Measurements from ENCODE around the gene ARID1B.

Gene ARID1B

GRCh38 chr6:156897907-156898531 lies 120.8 kb downstream of the ARID1B start:
- no peaks in the 10 kb centered on the region for H3K36me3 ChIP-seq (ENCODE audit: low read depth)
- ATAC-seq (ENCODE audit: low read depth): no peak
- no peaks in the 10 kb centered on the region for H3K27me3 ChIP-seq (ENCODE audit: insufficient read depth, poor library complexity, severe bottlenecking)
- TF ChIP-seq, protein P1, sequence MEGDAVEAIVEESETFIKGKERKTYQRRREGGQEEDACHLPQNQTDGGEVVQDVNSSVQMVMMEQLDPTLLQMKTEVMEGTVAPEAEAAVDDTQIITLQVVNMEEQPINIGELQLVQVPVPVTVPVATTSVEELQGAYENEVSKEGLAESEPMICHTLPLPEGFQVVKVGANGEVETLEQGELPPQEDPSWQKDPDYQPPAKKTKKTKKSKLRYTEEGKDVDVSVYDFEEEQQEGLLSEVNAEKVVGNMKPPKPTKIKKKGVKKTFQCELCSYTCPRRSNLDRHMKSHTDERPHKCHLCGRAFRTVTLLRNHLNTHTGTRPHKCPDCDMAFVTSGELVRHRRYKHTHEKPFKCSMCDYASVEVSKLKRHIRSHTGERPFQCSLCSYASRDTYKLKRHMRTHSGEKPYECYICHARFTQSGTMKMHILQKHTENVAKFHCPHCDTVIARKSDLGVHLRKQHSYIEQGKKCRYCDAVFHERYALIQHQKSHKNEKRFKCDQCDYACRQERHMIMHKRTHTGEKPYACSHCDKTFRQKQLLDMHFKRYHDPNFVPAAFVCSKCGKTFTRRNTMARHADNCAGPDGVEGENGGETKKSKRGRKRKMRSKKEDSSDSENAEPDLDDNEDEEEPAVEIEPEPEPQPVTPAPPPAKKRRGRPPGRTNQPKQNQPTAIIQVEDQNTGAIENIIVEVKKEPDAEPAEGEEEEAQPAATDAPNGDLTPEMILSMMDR (IDR thresholded peaks at IDR 0.05; ENCODE audit: poor library complexity, severe bottlenecking): no peak
- H3K27ac ChIP-seq (ENCODE audit: poor library complexity, severe bottlenecking): no peak overlapping the region
- no peak for DNase-seq (ENCODE audit: low spot score)
- H3K4me1 ChIP-seq (ENCODE audit: insufficient read depth, poor library complexity, severe bottlenecking): no peaks in the 10 kb centered on the region
- no peak overlapping the region for H3K4me3 ChIP-seq (ENCODE audit: severe bottlenecking)
- no peaks in the 10 kb centered on the region for H3K9me3 ChIP-seq (ENCODE audit: severe bottlenecking)

GRCh38 chr6:156899071-156899470 lies 121.9 kb downstream of the ARID1B start:
- no peaks in the 10 kb centered on the region for H3K4me1 ChIP-seq (ENCODE audit: insufficient read depth, poor library complexity, severe bottlenecking)

GRCh38 chr6:156899532-156900135 lies 122.5 kb downstream of the ARID1B start:
- Histone ChIP-seq H3K27ac (ENCODE audit: poor library complexity, severe bottlenecking) (no peak overlapping the region), H3K9me3 (ENCODE audit: severe bottlenecking) (no peaks in the 10 kb centered on the region), H3K27me3 (ENCODE audit: insufficient read depth, poor library complexity, severe bottlenecking) (no peaks in the 10 kb centered on the region), H3K36me3 (ENCODE audit: low read depth) (0 out of 2 replicates have a peak, but pooled peaks cover 8% of the 10 kb centered on the region), H3K4me3 (ENCODE audit: severe bottlenecking) (no peak overlapping the region), H3K4me1 (ENCODE audit: insufficient read depth, poor library complexity, severe bottlenecking) (no peaks in the 10 kb centered on the region)
- ATAC-seq (ENCODE audit: low read depth) (no peak), DNase-seq (ENCODE audit: low spot score) (no peak)
- TF ChIP-seq, protein P1 (IDR thresholded peaks at IDR 0.05; ENCODE audit: poor library complexity, severe bottlenecking): no peak

More at GRCh38 chr6:156899071-156899470, 121.9 kb downstream of the ARID1B start:
- no peak for ATAC-seq (ENCODE audit: low read depth)
- no peaks in the 10 kb centered on the region for H3K27me3 ChIP-seq (ENCODE audit: insufficient read depth, poor library complexity, severe bottlenecking)
- H3K27ac ChIP-seq (ENCODE audit: poor library complexity, severe bottlenecking): no peak overlapping the region
- H3K9me3 ChIP-seq (ENCODE audit: severe bottlenecking): no peaks in the 10 kb centered on the region
- TF ChIP-seq, protein P1 (IDR thresholded peaks at IDR 0.05; ENCODE audit: poor library complexity, severe bottlenecking): no peak
- no peak overlapping the region for H3K4me3 ChIP-seq (ENCODE audit: severe bottlenecking)
- 0 out of 2 replicates have a peak, but pooled peaks cover 5% of the 10 kb centered on the region for H3K36me3 ChIP-seq (ENCODE audit: low read depth)
- DNase-seq (ENCODE audit: low spot score): no peak

DNA sequence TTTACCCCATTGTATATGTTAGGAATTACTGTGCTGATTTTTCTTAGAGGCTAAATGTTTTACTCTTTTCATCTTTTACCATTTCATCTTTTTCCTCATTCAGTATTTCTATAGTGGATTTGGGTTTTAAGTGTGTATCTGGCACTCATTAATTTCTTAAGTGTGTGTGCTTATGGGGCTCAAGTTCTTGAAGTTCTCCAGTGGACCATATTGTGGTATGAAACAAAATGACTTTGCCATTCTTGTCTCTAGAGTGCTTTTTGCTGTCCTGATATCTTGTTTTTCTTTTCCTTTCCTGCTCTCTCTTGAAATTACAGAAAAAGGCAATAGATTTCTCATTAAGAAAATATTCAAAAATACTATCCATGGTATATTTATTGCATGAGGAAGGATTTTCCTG lies 123.1 kb downstream of the ARID1B start:
- H3K27me3 ChIP-seq (ENCODE audit: insufficient read depth, poor library complexity, severe bottlenecking): no peaks in the 10 kb centered on the region
- H3K36me3 ChIP-seq (ENCODE audit: low read depth): 0 out of 2 replicates have a peak, but pooled peaks cover 8% of the 10 kb centered on the region
- TF ChIP-seq, protein P1 (IDR thresholded peaks at IDR 0.05; ENCODE audit: poor library complexity, severe bottlenecking): no peak
- DNase-seq (ENCODE audit: low spot score) (no peak), ATAC-seq (ENCODE audit: low read depth) (no peak)
- H3K4me1 ChIP-seq (ENCODE audit: insufficient read depth, poor library complexity, severe bottlenecking): no peaks in the 10 kb centered on the region
- no peaks in the 10 kb centered on the region for H3K9me3 ChIP-seq (ENCODE audit: severe bottlenecking)
- no peak overlapping the region for H3K4me3 ChIP-seq (ENCODE audit: severe bottlenecking)
- H3K27ac ChIP-seq (ENCODE audit: poor library complexity, severe bottlenecking): no peak overlapping the region
